GM19438 (cell line): ENCODE results near the gene HYI.
"Not testable (repeated sequence)": the region's sequence is repeated elsewhere in the genome, so short reads cannot be mapped to it uniquely, and the experiment has no call there.

Source experiments
- ATAC-seq: cut with Tn5 transposase; IDR thresholded peaks from one replicate; pipeline ENCODE4 v1.9.1; 2021; ENCODE audit warnings: low read depth; ENCODE audit not compliant: unreplicated experiment

Gene HYI

GRCh38 chr1:43453442-43454269 lies at the start of gene HYI:
Gene HYI (minus strand): TSS chr1:43453931. CDS start chr1:43453793, 138 bp downstream.
- no peak for ATAC-seq

DNA sequence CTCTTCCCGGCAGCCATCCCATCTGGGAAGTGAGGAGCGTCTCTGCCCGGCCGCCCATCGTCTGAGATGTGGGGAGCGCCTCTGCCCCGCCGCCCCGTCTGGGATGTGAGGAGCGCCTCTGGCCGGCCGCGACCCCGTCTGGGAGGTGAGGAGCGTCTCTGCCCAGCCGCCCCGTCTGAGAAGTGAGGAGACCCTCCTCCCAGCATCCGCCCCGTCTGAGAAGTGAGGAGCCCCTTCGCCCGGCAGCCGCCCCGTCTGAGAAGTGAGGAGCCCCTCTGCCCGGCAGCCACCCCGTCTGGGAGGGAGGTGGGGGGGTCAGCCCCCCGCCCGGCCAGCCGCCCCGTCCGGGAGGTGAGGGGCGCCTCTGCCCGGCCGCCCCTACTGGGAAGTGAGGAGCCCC lies 48.1 kb upstream of the HYI start:
- ATAC-seq: not testable (repeated sequence)

- ATAC-seq: no peak
Measured at GRCh38 chr1:43499898-43500297, 46.2 kb upstream of the HYI start.

- ATAC-seq: no peak
Measured at GRCh38 chr1:43495204-43495603, 41.5 kb upstream of the HYI start.

- no peak for ATAC-seq
Measured at GRCh38 chr1:43493661-43494450, 40.1 kb upstream of the HYI start.

GRCh38 chr1:43492826-43493225 lies 39.1 kb upstream of the HYI start:
- no peak for ATAC-seq

- no peak for ATAC-seq
Measured at GRCh38 chr1:43491061-43491460, 37.3 kb upstream of the HYI start.

DNA sequence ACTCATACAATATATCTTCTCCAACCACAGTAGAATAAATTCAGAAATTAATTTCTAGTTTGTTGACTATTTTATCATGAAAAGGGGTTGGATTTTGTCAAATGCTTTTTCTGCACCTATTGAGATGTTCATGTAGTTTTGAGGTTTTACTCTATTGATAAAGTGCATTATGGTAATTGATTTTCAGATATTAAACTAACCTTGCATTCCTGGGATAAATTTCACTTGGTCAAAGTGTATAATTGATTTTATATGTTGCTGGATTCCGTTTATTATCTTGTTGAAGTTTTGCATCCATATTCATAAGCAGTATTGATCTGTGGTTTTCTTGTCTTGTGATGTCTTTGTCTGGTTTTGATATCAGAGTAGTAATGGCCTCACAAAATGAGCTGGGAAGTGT lies 34.4 kb upstream of the HYI start:
- ATAC-seq: no peak

GRCh38 chr1:43484367-43484766 lies 30.6 kb upstream of the HYI start:
- no peak for ATAC-seq

DNA sequence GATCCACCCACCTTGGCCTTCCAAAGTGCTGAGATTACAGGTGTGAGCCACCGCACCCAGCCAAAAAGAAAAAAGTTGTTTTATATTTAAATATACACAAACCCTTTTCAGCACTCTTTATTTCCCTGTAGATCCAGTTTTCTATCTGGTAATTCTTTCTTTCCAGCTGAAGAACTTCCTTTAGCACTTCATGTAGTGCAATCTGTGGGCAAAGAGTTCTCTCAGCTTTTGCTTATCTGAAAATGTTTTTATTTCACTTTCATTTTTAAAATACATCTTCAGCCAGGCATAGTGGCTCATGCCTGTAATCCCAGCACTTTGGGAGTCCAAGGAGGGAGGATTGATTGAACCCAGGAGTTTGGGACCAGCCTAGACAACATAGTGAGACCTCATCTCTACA lies 28.5 kb upstream of the HYI start:
- ATAC-seq: no peak

DNA sequence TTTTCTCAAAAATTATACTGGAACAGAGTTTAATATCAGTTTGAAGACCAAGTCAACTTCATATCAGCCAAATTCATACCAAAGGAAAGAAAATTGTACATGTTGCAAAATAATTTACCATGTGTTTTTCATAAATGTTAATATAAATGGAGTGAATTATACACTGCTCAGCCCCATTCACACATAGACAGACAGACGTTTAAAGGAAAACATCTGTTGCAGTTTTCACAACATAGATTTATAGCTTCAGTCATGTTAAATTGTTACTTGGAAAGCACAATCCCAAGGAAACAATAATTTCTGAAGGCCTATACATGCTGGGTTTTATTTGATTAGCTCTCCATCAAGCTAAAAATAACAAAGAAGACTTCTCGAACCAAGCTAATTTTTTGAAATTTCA lies 27.8 kb upstream of the HYI start:
- ATAC-seq: no peak

GRCh38 chr1:43479414-43479813 lies 25.7 kb upstream of the HYI start:
- no peak for ATAC-seq

DNA sequence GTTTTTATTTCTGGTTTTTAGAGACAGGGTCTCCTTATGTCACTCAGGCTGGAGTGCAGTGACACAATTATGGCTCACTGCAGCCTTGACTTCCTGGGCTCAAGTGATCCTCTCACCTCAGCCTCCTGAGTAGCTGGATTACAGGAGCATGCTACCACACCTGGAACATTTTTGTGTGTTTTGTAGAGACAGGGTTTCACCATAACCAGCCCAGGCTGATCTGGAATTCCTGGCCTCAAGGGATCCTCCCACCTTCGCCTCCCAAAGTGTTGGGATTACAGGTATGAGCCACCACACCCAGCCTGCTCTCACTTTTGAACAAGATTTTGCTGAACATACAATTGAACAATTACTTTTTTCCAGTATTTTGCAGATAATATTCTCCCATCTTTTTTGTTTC lies 24.0 kb upstream of the HYI start:
- no peak for ATAC-seq

GRCh38 chr1:43475611-43476401 lies 22.1 kb upstream of the HYI start:
- not testable (repeated sequence) for ATAC-seq

DNA sequence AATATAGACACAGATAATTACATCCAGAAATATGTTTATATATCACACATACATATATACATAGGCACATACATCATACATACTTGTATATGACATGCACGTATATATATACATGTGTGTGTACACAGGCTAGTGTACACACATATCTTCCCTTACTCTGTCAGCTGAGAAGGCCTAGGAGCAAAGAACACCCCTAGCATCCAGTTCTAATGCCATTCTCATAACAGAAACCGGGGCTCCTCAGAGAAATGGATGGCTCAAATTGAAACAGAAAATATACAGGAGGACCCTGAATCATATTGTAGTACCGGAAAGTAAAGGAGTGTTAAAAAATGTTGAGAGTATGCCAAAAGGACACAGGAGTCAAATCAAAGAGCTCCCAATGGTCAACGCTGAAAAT lies 19.7 kb upstream of the HYI start:
- ATAC-seq: no peak

DNA sequence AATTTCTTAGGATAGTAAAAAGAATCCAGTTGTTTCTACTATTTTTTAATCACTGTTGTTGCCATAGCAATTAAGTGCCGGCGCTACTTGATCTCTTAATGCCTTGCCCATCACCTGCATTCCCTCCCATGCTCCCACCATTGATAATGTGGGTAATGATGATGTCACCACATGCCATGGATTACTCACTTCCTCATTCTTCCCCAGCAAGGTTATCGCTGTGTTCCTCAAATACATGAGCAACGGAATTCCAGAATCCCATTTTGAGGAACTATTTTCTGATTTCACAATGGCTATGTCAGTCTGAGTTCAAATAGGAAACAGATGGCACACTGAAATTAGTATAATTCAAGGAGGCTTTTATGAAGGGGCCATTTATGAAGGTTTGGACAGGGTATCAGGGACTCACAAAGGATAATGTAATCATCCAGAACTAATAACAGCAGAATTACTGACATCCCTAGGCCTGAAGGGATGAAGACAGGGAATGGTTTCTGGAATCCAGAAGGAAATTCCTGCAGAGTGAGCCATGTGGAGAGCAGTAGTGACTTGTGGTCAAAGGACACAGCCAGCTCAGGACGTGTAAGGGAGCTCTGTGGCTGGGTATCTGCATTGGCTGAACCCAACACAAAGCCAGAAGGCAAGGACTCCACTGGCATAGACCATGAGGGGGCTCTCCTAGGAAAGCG lies 18.9 kb upstream of the HYI start:
- not testable (repeated sequence) for ATAC-seq

- ATAC-seq: no peak
Measured at GRCh38 chr1:43472087-43472462, 18.3 kb upstream of the HYI start.

- ATAC-seq: no peak
Measured at GRCh38 chr1:43469932-43470331, 16.2 kb upstream of the HYI start.

DNA sequence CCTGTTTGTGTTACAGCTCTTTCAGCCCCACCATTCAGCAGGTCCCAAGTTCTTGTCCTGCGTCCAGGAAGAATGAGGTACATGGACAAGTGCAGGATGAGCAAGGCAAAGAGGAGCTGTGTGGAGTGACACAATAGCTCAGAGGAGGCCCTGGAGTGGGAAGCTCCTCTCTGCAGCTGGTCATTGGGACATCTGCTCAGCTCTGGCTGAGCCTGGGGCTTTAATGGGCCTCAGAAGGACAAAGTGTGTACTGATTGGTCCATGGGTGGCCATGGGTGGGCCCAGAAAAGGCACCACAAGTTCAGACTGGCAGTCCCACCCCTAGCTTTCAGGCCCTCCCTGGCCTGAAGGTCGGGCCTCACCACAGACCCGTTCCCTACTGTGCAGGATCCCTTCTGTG lies 14.7 kb upstream of the HYI start:
- ATAC-seq: no peak

- ATAC-seq: no peak
Measured at GRCh38 chr1:43466403-43466802, 12.7 kb upstream of the HYI start.
